HPDE6-E6E7 (cell line): ENCODE data around the gene SPINT4.
A peak's percentile ranks its signal among the peaks of the same experiment; 100 is the strongest.
"Not testable (repeated sequence)": the region's sequence is repeated elsewhere in the genome, so short reads cannot be mapped to it uniquely, and the experiment has no call there.

Experiments
- DNase-seq: peaks from one replicate; pipeline ENCODE4 v3.0.0; 2011; ENCODE audit warnings: missing footprints; ENCODE audit errors: extremely low spot score

Gene SPINT4

DNA sequence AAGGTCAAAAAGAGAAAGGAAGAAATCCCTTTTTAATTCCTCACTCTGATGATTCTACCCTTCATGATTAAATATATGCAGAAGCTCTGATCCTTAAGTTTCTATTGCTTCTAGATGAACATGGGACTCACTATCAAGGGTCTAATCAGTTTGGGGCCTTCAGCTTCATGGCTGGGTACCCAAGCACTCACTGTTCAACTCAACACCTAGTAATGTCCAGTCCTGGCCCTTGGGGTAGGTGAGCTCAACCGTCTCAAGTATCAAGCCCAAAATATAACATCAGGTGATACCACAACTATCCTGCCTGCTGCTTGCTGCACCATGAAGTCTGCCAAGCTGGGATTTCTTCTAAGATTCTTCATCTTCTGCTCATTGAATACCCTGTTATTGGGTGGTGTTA is at the start of gene SPINT4:
TSS of gene SPINT4 (plus strand) at position 301 of the 400 bp plus-strand sequence. CDS start at position 322, 21 bp downstream.
- DNase-seq = no peak

GRCh38 chr20:45672765-45673164 is 49.4 kb upstream of the SPINT4 start:
- no peak for DNase-seq

GRCh38 chr20:45679650-45680049 is 42.5 kb upstream of the SPINT4 start:
- DNase-seq = no peak

DNA sequence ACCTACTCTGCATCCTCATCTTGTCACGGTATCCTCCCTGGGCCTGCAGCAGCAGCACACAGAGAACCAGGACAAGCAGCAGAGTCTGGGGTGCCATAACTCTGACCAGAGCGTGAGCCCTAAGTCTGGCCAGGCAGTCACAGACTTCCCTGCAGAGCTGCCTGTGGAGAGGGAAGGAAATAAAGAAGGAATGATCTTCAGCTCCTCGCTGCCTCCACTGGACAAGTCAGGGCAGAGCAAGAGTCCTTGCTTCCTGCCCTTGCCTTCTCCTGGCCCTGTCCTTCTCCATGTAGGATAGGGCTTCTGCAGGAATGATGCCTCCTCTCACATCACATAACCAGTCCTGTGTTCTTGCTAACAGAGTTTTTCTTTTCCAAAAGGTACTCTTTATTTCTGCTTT is 36.3 kb upstream of the SPINT4 start:
- peak; percentile 32 for DNase-seq

- not testable (repeated sequence) for DNase-seq
These were observed 28.8 kb upstream of the SPINT4 start for GRCh38 chr20:45693346-45693745.

- no peak for DNase-seq
These were observed 26.7 kb upstream of the SPINT4 start for GRCh38 chr20:45695496-45695895.

DNA sequence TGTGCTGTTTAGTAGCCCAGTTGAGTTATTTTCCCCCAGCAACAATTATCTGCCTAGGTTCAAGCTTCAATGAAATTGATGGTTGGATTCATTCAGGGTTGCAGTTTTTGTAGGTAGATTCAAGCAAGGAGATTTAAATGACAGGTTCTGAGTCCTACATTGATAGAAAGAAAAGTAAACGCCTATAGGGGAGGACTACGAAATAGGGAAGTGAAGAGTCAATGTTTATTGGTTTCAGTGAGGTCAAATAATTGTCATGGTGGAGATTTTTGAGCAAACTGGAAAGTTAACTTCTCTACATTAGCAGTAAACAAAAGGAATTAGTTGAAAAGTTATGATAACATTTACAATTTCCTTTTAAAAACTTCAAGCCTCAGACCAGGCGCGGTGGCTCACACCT is 21.0 kb upstream of the SPINT4 start:
- DNase-seq = no peak

GRCh38 chr20:45701873-45702272 is 20.3 kb upstream of the SPINT4 start, which contains the start of gene WFDC13:
Gene WFDC13, plus strand, starts transcription at chr20:45702038. Its CDS starts 86 bp downstream, at chr20:45702124.
- DNase-seq = no peak

- DNase-seq = no peak
These were observed 17.0 kb upstream of the SPINT4 start, which contains the start of gene WFDC10B for GRCh38 chr20:45704969-45705637. Gene WFDC10B, minus strand, starts transcription at chr20:45705019. Its CDS starts 19,027 bp downstream, at chr20:45685992.

DNA sequence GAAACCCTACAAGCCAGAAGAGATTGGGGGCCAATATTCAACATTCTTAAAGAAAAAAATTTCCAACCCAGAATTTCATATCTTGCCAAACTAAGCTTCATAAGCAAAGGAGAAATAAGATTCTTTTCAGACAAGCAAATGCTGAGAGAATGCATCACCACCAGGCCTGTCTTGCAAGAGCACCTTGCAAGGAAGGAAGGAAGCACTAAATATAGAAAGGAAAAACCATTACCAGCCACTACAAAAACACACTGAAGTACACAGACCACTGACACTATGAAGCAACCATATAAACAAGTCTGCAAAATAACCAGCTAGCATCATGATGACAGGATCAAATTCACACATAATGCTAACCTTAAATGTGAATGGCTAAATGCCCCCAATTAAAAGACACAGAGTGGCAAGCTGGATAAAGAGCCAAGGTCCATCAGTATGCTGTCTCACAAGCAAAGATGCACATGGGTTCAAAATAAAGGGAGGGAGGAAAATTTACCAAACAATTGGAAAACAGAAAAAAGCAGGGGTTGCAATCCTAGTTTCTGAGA is 5.9 kb upstream of the SPINT4 start:
- DNase-seq = not testable (repeated sequence)

DNA sequence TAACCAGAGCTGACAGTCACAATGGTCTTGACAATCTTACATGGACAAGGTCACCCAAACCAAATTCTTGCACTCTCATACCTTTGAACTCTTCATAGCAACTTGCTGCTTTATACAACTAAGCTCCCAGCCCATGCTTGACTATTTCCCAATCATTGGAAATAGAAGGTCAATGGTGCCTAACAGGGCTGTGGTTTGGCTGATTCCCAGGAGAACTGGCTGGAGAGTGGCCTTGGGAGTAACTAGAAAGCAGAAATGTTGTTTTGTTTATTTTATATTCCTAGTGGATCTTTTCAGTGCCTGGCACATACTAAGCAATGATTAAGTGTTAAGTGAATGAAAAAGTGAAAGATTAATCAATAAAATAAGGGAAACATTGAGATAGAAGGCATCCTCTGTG is 3.0 kb downstream of the SPINT4 start:
- no peak for DNase-seq

DNA sequence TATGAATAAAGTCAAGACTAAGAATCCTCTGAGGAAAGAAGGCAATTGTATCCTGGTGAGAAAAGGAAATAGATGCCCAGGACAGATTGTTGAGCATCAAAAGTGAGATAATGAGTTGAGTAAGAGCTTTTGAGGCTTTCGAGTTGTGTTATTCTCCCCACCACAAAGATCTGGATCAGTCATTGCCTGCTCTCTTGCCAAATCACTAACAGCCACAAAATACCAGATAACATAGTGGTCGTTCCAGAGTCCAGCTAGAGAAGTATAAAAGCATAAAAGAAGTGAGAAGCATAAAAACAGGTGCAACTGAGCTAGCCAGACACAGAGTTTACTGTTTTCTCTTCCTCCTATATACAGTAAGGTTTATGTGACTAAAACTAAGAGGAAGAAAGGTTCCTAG is 4.9 kb downstream of the SPINT4 start:
- DNase-seq = no peak

GRCh38 chr20:45732199-45732598 is 10.1 kb downstream of the SPINT4 start:
- no peak for DNase-seq

DNA sequence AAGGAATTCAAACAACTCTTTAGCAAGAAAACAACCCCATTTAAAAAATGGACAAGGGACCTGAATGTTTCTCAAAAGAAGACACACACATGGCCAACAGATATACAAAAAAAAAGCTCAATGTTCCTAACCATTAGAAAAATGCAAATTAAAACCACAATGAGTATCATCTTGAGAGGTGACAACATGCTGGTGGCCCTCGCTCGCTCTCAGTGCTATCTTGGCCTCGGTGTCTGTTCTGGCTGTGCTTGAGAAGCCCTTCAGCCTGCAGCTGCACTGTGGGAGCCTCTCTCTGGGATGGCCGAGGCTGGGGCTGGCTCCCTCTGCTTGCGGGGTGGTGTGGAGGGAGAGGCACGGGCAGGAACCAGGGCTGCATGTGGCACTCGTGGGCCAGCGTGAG is 13.4 kb downstream of the SPINT4 start:
- no peak for DNase-seq

DNA sequence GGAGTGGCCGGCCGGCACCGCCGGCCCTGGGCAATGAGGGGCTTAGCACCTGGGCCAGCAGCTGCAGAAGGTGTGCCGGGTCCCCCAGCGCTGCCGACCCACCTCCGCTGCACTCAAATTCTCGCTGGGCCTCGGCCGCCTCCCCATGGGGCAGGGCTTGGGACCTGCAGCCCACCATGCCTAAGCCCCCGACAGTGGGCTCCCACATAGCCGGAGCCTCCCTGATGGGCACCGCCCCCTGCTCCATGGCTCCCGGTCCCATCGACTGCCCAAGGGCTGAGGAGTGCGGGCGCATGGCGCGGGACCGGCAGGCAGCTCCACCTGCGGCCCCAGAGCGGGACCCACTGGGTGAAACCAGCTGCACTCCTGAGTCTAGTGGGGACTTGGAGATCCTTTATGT is 13.8 kb downstream of the SPINT4 start:
- DNase-seq = no peak

GRCh38 chr20:45742596-45742995 is 20.4 kb downstream of the SPINT4 start:
- DNase-seq = no peak

GRCh38 chr20:45745015-45745414 is 22.9 kb downstream of the SPINT4 start:
- DNase-seq = no peak

DNA sequence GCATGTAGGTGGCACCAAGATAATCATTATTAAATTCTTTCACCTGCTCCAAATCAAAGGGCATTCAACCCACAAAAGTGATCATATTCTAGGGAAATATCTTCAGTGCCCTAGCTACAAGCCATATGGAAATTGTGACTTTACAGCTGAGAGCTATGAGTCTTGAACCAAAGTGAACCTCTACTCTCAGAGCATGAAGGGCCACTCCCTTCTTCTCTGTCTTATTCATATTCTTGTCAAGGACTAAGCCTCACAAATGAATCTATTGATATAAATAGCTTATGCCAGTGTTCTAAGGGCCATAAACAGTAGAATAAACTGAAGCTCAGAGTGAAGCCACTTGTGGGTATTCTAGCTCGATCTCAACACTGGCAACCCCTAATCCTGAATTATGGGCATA is 29.6 kb downstream of the SPINT4 start:
- DNase-seq = no peak

GRCh38 chr20:45752746-45753145 is 30.6 kb downstream of the SPINT4 start:
- no peak for DNase-seq

GRCh38 chr20:45758096-45758495 is 35.9 kb downstream of the SPINT4 start:
- DNase-seq = no peak

- DNase-seq = not testable (repeated sequence)
These were observed 37.8 kb downstream of the SPINT4 start for GRCh38 chr20:45759921-45760320.

GRCh38 chr20:45761966-45762365 is 39.8 kb downstream of the SPINT4 start:
- not testable (repeated sequence) for DNase-seq

- not testable (repeated sequence) for DNase-seq
These were observed 42.6 kb downstream of the SPINT4 start for GRCh38 chr20:45764618-45765282.
